ENCODE results near the gene CLNK. TPM values are rescaled to one million over a fixed set of nuclear protein-coding genes. Genes with fewer than 3 reads are reported as not detected.
"Not testable (repeated sequence)": the region's sequence is repeated elsewhere in the genome, so short reads cannot be mapped to it uniquely, and the experiment has no call there.

CLNK gene
- total RNA-seq, 3 donors from 2014 or later, result 0.11 TPM; not detected in 1

GRCh38 chr4:10577508-10578426, 106.8 kb downstream of the CLNK start:
- Mint-ChIP-seq H3K4me3 (no peak overlapping the region), H3K9me3 (no peaks in the 10 kb centered on the region), H3K4me1 (ENCODE audit: low read depth) (no peaks in the 10 kb centered on the region), H3K27me3 (ENCODE audit: low read depth) (peaks cover 14% of the 10 kb centered on the region), H3K36me3 (ENCODE audit: insufficient read depth) (no peaks in the 10 kb centered on the region)
- ATAC-seq, result no peak
- DNase-seq, result no peak

GRCh38 chr4:10577018-10577417, 107.5 kb downstream of the CLNK start:
- no peaks in the 10 kb centered on the region for H3K36me3 Mint-ChIP-seq (ENCODE audit: insufficient read depth)
- DNase-seq, result no peak
- no peaks in the 10 kb centered on the region for H3K4me1 Mint-ChIP-seq (ENCODE audit: low read depth)
- no peak for ATAC-seq
- H3K9me3 Mint-ChIP-seq, result no peaks in the 10 kb centered on the region
- no peak overlapping the region for H3K4me3 Mint-ChIP-seq
- peaks cover 14% of the 10 kb centered on the region for H3K27me3 Mint-ChIP-seq (ENCODE audit: low read depth)

GRCh38 chr4:10576236-10576635, 108.3 kb downstream of the CLNK start:
- H3K4me1 Mint-ChIP-seq (ENCODE audit: low read depth), result no peaks in the 10 kb centered on the region
- no peak overlapping the region for H3K4me3 Mint-ChIP-seq

GRCh38 chr4:10575414-10575813, 109.2 kb downstream of the CLNK start:
- no peak for ATAC-seq
- H3K9me3 Mint-ChIP-seq, result no peaks in the 10 kb centered on the region
- peaks cover 14% of the 10 kb centered on the region for H3K27me3 Mint-ChIP-seq (ENCODE audit: low read depth)
- no peaks in the 10 kb centered on the region for H3K4me1 Mint-ChIP-seq (ENCODE audit: low read depth)
- no peak for DNase-seq
- no peak overlapping the region for H3K4me3 Mint-ChIP-seq
- no peaks in the 10 kb centered on the region for H3K36me3 Mint-ChIP-seq (ENCODE audit: insufficient read depth)

More at GRCh38 chr4:10576236-10576635, 108.3 kb downstream of the CLNK start:
- no peaks in the 10 kb centered on the region for H3K9me3 Mint-ChIP-seq
- peaks cover 14% of the 10 kb centered on the region for H3K27me3 Mint-ChIP-seq (ENCODE audit: low read depth)
- ATAC-seq, result no peak
- DNase-seq, result no peak
- no peaks in the 10 kb centered on the region for H3K36me3 Mint-ChIP-seq (ENCODE audit: insufficient read depth)

GRCh38 chr4:10574553-10574952, 110.0 kb downstream of the CLNK start:
- not testable (repeated sequence) for ATAC-seq

GRCh38 chr4:10571909-10572308, 112.7 kb downstream of the CLNK start:
- Mint-ChIP-seq H3K4me1 (ENCODE audit: low read depth) (no peaks in the 10 kb centered on the region), H3K36me3 (ENCODE audit: insufficient read depth) (no peaks in the 10 kb centered on the region)

More at GRCh38 chr4:10574553-10574952, 110.0 kb downstream of the CLNK start:
- peak overlapping the region; percentile 9 for H3K4me3 Mint-ChIP-seq
- not testable (repeated sequence) for H3K27me3 Mint-ChIP-seq (ENCODE audit: low read depth); DNase-seq; H3K9me3 Mint-ChIP-seq; H3K4me1 Mint-ChIP-seq (ENCODE audit: low read depth); H3K36me3 Mint-ChIP-seq (ENCODE audit: insufficient read depth)

GRCh38 chr4:10569491-10569890, 115.1 kb downstream of the CLNK start:
- Mint-ChIP-seq H3K27me3 (ENCODE audit: low read depth) (peaks cover 6% of the 10 kb centered on the region), H3K36me3 (ENCODE audit: insufficient read depth) (no peaks in the 10 kb centered on the region), H3K4me1 (ENCODE audit: low read depth) (no peaks in the 10 kb centered on the region), H3K4me3 (no peak overlapping the region), H3K9me3 (no peaks in the 10 kb centered on the region)
- DNase-seq (no peak), ATAC-seq (no peak)

More at GRCh38 chr4:10571909-10572308, 112.7 kb downstream of the CLNK start:
- DNase-seq, result no peak
- ATAC-seq, result no peak
- no peaks in the 10 kb centered on the region for H3K9me3 Mint-ChIP-seq
- peaks cover 10% of the 10 kb centered on the region for H3K27me3 Mint-ChIP-seq (ENCODE audit: low read depth)
- H3K4me3 Mint-ChIP-seq, result no peak overlapping the region

GRCh38 chr4:10567766-10568165, 116.8 kb downstream of the CLNK start:
- DNase-seq, result no peak

GRCh38 chr4:10565166-10565780, 119.3 kb downstream of the CLNK start:
- ATAC-seq, result no peak
- Mint-ChIP-seq H3K9me3 (no peaks in the 10 kb centered on the region), H3K27me3 (ENCODE audit: low read depth) (peaks cover 17% of the 10 kb centered on the region)

More at GRCh38 chr4:10567766-10568165, 116.8 kb downstream of the CLNK start:
- H3K4me3 Mint-ChIP-seq, result no peak overlapping the region
- no peaks in the 10 kb centered on the region for H3K4me1 Mint-ChIP-seq (ENCODE audit: low read depth)
- peaks cover 9% of the 10 kb centered on the region for H3K27me3 Mint-ChIP-seq (ENCODE audit: low read depth)
- no peaks in the 10 kb centered on the region for H3K9me3 Mint-ChIP-seq
- H3K36me3 Mint-ChIP-seq (ENCODE audit: insufficient read depth), result no peaks in the 10 kb centered on the region
- ATAC-seq, result no peak

GRCh38 chr4:10554694-10555093, 129.9 kb downstream of the CLNK start:
- no peaks in the 10 kb centered on the region for H3K9me3 Mint-ChIP-seq
- peak in 1 of 2 donors; percentile 52 for ATAC-seq
- peak; percentile 23 for DNase-seq
- H3K4me1 Mint-ChIP-seq (ENCODE audit: low read depth), result peaks cover 4% of the 10 kb centered on the region
- H3K4me3 Mint-ChIP-seq, result no peak overlapping the region
- H3K27me3 Mint-ChIP-seq (ENCODE audit: low read depth), result peaks cover 13% of the 10 kb centered on the region
- no peaks in the 10 kb centered on the region for H3K36me3 Mint-ChIP-seq (ENCODE audit: insufficient read depth)

More at GRCh38 chr4:10565166-10565780, 119.3 kb downstream of the CLNK start:
- H3K4me3 Mint-ChIP-seq, result no peak overlapping the region
- no peaks in the 10 kb centered on the region for H3K4me1 Mint-ChIP-seq (ENCODE audit: low read depth)
- DNase-seq, result no peak
- H3K36me3 Mint-ChIP-seq (ENCODE audit: insufficient read depth), result no peaks in the 10 kb centered on the region

- no peaks in the 10 kb centered on the region for H3K9me3 Mint-ChIP-seq
- H3K4me1 Mint-ChIP-seq (ENCODE audit: low read depth), result peaks cover 4% of the 10 kb centered on the region
- H3K27me3 Mint-ChIP-seq (ENCODE audit: low read depth), result peaks cover 13% of the 10 kb centered on the region
- no peak overlapping the region for H3K4me3 Mint-ChIP-seq
- H3K36me3 Mint-ChIP-seq (ENCODE audit: insufficient read depth), result no peaks in the 10 kb centered on the region
- DNase-seq (no peak), ATAC-seq (no peak)
Measured at GRCh38 chr4:10554121-10554520, 130.4 kb downstream of the CLNK start.

GRCh38 chr4:10552591-10553280, 131.8 kb downstream of the CLNK start:
- Mint-ChIP-seq H3K27me3 (ENCODE audit: low read depth) (peaks cover 7% of the 10 kb centered on the region), H3K36me3 (ENCODE audit: insufficient read depth) (no peaks in the 10 kb centered on the region), H3K4me1 (ENCODE audit: low read depth) (peaks cover 4% of the 10 kb centered on the region), H3K4me3 (no peak overlapping the region), H3K9me3 (no peaks in the 10 kb centered on the region)
- no peak for ATAC-seq
- no peak for DNase-seq

GRCh38 chr4:10535912-10536311, 148.7 kb downstream of the CLNK start:
- ATAC-seq (no peak), DNase-seq (no peak)
- Mint-ChIP-seq H3K36me3 (ENCODE audit: insufficient read depth) (no peaks in the 10 kb centered on the region), H3K9me3 (no peaks in the 10 kb centered on the region), H3K27me3 (ENCODE audit: low read depth) (peaks cover 5% of the 10 kb centered on the region), H3K4me1 (ENCODE audit: low read depth) (no peaks in the 10 kb centered on the region), H3K4me3 (no peak overlapping the region)

GRCh38 chr4:10534820-10535219, 149.7 kb downstream of the CLNK start:
- ATAC-seq (no peak), DNase-seq (no peak)
- Mint-ChIP-seq H3K27me3 (ENCODE audit: low read depth) (peaks cover 5% of the 10 kb centered on the region), H3K4me1 (ENCODE audit: low read depth) (no peaks in the 10 kb centered on the region), H3K4me3 (no peak overlapping the region), H3K9me3 (no peaks in the 10 kb centered on the region), H3K36me3 (ENCODE audit: insufficient read depth) (no peaks in the 10 kb centered on the region)

All from activated T-cell treated with anti-CD3 and anti-CD28 coated beads, Interleukin-2, amount 50 U/mL, for 4 hours (primary cell).